VCaP (cell line): Measurements from ENCODE around the gene CATSPER4.

Source experiments
- H3K27ac ChIP-seq: fragments of 450-650 bp; 2 replicates; pipeline ENCODE4 v1.5.1; 2017
- TF ChIP-seq, protein P1 (sequence below): fragments of 450-650 bp; conservative IDR thresholded peaks from 2 replicates; pipeline ENCODE4 v1.5.1; 2017; ENCODE audit warnings: mild to moderate bottlenecking, moderate library complexity

The CATSPER4 gene

DNA sequence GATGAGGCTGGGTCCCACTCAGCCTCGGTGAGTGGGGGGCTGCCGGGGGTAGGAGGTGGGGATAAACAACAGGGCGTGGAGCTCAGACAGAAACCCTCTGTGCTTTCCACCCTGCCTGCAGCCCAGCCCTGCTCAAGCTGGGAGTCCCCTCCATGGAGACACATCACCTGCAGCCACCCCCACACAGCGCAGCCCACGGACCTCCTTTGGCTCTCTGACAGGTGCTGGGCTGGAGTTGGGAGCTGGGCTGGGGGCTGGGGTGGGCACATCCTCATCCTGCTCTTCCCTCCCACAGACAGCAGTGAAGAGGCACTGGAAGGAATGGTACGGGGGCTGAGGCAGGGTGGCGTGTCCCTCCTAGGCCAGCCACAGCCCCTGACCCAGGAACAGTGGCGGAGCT, 1.9 kb upstream of the CATSPER4 start:
- no peak overlapping the region for H3K27ac ChIP-seq
- TF ChIP-seq, protein P1, sequence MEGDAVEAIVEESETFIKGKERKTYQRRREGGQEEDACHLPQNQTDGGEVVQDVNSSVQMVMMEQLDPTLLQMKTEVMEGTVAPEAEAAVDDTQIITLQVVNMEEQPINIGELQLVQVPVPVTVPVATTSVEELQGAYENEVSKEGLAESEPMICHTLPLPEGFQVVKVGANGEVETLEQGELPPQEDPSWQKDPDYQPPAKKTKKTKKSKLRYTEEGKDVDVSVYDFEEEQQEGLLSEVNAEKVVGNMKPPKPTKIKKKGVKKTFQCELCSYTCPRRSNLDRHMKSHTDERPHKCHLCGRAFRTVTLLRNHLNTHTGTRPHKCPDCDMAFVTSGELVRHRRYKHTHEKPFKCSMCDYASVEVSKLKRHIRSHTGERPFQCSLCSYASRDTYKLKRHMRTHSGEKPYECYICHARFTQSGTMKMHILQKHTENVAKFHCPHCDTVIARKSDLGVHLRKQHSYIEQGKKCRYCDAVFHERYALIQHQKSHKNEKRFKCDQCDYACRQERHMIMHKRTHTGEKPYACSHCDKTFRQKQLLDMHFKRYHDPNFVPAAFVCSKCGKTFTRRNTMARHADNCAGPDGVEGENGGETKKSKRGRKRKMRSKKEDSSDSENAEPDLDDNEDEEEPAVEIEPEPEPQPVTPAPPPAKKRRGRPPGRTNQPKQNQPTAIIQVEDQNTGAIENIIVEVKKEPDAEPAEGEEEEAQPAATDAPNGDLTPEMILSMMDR = no peak

DNA sequence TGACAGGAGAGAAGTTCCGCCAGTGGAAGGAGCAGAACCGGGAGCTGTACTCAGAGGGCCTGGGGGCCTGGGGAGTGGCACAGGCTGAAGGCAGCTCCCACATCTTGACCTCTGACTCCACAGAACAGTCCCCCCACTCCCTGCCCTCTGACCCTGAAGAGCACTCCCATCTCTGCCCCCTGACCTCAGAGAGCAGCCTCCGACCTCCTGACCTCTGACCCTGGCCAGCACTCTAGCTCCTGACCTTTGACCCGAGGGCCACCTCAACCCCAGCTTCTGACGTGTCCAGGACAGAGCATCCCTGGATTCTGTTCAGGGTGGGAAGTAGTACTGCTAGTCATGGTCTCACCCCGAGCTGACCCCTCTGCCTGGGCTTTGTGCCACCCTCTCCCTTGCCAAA, 1.1 kb upstream of the CATSPER4 start:
- TF ChIP-seq, protein P1 = no peak
- no peak overlapping the region for H3K27ac ChIP-seq

- no peak overlapping the region for H3K27ac ChIP-seq
- TF ChIP-seq, protein P1 = no peak
Observed at GRCh38 chr1:26189751-26190275, 589 bp upstream of the CATSPER4 start.

DNA sequence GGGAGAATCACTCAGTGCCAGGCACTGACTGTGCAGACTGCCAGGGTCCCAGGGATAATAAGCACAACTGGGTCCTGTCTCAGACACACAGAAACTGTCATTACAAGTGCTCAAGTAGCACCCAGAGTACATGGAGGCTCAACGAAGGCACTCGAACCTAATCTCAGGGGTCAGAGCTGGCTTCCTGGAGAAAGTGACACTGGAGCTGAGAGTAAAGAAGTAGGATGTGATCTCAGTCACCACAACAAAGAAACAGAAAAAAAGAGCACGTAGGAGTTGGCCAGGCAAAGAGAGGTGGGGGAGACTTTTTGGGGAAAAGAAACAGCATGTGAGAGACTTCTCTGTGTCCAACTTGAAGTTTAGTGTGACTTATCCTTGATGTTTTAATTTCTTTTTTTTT, 1.3 kb downstream of the CATSPER4 start:
- H3K27ac ChIP-seq = no peak overlapping the region
- TF ChIP-seq, protein P1 = no peak

- TF ChIP-seq, protein P1 = no peak
- no peak overlapping the region for H3K27ac ChIP-seq
Observed at GRCh38 chr1:26195805-26196204, 5.4 kb downstream of the CATSPER4 start.

GRCh38 chr1:26197301-26197700, 6.9 kb downstream of the CATSPER4 start:
- H3K27ac ChIP-seq = no peak overlapping the region
- TF ChIP-seq, protein P1 = no peak

DNA sequence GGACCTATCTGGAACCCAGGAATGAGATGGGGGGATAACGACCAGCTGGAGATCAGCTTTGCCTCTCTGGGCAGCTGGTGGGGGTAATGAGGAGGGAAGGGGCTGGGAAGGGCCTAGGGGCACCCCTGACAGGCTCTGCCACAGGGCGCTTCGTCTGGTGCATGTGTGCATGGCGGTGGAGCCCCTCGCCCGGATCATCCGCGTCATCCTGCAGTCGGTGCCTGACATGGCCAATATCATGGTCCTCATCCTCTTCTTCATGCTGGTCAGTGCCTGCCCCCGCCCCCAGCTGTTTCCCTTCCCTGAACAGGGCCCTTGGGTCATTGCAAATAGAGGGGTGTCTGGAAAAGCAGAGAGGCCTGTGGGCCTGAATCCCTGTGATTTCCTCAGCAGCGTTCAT, 7.4 kb downstream of the CATSPER4 start:
- H3K27ac ChIP-seq = no peak overlapping the region
- TF ChIP-seq, protein P1 = no peak
